Stimulated activated CD4-positive, alpha-beta T cell treated with anti-CD3 and anti-CD28 coated beads, TNF-alpha, amount 100 ng/mL, for 48 hours (primary cell): ENCODE data around the gene NR4A1.
A peak's percentile ranks its signal among the peaks of the same experiment; 100 is the strongest.

ENCODE experiments used
- DNase-seq, 3 donors: peaks; one replicate each; pipeline ENCODE4 v3.0.0-alpha.2; 2020; ENCODE audit warnings: low read depth in 3 of 3

The NR4A1 gene

DNA sequence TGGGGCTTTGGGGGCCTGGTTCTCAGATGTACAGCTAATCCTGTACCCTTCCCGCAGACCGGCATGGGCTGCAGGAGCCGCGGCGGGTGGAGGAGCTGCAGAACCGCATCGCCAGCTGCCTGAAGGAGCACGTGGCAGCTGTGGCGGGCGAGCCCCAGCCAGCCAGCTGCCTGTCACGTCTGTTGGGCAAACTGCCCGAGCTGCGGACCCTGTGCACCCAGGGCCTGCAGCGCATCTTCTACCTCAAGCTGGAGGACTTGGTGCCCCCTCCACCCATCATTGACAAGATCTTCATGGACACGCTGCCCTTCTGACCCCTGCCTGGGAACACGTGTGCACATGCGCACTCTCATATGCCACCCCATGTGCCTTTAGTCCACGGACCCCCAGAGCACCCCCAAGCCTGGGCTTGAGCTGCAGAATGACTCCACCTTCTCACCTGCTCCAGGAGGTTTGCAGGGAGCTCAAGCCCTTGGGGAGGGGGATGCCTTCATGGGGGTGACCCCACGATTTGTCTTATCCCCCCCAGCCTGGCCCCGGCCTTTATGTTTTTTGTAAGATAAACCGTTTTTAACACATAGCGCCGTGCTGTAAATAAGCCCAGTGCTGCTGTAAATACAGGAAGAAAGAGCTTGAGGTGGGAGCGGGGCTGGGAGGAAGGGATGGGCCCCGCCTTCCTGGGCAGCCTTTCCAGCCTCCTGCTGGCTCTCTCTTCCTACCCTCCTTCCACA, 7.6 kb downstream of the NR4A1 start:
- DNase-seq: no peak

DNA sequence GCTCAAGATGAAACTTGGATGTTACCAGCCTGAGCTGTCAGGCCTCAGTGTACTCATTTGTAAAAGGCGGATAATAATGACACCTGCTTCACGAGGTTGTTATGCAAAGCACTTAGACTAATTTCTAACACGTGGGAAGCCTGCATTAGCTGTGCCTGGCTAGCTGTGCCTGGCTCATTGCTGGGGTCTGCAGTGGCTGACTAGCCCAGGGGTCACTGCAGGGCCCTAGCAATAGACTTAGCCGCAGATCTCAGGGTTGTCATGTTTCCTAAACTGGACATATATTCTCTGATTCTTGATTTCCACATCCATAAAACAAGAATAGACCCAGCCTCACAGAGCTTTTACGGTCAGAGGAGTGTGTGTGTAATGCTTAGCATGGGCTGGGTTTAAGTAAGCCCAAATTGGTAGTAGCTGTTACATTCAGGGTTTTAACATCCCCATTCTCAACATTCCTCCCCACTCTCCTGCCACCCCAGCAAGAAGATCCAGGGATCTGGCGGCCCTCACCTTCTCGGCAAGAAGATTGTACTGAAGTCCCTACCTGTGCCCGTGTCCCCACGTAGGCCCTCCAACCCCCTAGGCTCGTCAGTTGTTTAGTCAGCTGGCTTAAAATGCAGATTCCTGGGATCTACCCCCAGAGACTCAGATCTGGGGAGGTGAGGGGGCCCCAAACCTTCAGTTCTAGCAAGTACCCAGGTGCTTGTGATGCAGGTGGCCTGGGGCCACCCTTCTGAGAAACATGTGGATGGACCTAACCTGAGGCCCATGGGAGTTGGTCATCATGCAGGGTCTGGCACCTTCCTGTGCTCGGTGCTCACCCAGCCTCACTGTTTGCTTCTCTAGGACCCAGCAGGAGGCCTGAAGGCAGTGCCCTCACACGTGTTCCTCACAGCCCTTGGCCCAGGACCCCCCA, 8.6 kb downstream of the NR4A1 start:
- DNase-seq: no peak

DNA sequence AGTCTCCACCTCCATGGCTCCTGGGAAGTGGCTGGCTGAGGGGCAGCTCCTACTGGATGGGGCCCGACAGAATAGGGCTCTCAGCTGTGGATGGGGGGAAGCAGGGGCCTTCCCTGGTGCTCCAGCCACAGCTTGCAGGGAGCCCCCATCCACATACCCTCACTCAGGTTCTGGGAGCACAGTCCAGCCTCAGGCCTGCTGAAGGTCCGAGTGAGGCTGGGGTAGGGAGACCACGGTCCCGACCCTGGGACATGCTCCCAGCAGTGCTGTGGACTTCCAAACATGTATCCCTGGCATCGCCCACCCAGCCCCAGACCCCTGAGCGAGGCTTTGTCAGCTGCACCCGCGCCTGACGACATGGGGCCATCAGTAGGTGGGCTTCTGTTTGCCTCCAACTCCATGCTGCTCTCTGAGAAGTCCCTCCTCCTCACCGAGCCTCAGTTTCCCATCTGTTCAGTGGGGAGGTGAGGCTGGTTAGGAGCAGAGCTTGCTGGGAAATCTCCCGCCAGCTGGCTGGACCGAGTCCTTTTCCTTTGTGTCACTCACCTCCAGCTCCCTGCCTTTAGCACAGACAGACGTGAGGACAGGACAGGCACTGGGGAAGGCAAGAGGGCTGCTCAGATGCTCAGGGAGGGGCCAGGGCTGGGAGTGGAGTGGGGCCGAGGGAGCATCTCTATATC, 9.4 kb downstream of the NR4A1 start:
- DNase-seq: no peak

DNA sequence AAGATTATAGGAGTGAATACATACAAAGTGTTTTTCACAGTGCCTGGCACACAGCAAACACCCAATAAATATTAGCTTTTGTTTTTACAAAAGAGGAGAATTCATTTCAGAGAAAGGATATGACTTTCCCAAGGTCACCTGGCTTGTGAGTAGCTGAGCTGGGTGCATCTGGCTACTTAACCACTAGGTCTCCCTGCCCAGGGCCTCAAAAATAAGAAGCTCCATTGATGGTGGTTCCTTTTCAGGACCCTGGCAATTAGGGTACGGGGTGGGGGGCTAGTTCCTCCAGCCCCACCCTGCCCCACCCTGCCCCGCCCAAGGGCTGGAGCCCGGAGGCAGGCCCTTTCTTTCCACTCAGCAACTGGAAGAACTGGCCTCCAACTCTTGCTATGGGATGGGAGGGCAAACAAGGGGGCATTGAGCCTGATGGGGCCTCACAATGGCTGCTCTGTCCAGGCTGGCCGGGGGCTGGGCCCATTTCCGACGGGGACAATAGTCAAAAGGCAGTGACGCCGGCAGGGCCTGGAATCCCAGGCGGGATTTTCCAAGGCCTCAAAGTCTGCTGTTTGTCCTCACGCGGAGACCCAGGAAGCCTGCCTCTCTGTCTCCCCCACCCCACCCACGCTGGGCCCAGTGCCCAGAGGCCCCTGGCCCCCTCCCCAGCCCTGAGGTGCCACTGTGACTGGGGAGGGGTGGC, 10.4 kb downstream of the NR4A1 start:
- DNase-seq: no peak

DNA sequence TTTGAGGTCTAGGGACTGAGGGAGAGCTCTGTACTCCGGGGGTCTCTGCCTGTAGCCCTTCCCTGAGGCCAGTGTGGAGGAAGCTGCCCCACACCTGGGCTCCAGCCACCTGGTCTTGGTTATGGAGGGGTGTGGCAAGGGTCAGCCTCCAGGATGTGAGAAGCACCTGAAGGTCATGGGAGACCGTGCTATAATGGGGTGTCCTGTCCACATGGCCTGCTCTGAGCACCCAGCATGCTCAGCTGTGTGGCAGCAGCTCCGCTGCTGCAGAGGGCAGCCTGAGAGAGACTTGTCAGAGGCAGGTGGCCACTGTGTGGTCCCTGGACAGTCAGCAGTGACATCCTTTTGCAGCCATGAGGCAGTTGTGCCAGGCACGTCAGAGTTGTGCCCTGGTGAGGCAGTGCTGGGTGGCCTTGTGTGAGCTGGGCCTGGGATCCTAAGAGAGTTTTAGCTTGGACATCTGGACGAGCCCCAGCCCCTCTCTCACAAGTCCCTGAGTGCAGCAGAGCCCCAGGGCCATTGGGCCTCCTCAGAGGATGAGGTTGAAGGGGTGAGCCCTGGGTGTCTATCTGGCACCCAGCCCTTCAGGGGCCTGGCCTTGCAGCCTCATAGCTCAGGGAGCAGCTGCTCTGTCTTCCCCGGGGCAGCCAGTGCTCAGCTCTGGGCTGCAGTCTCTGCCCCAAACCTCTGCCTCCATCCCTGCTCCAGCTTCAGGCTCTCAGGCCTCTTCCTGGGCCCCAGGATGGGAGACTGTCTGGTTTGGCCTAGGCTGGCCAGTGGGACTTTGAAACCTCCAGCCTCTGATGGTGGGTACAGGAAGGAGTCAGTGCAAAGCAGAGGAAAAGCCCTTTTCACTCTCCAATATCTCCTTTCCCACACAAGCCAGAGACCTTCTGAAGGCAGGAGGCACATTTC, 11.2 kb downstream of the NR4A1 start:
- no peak for DNase-seq

DNA sequence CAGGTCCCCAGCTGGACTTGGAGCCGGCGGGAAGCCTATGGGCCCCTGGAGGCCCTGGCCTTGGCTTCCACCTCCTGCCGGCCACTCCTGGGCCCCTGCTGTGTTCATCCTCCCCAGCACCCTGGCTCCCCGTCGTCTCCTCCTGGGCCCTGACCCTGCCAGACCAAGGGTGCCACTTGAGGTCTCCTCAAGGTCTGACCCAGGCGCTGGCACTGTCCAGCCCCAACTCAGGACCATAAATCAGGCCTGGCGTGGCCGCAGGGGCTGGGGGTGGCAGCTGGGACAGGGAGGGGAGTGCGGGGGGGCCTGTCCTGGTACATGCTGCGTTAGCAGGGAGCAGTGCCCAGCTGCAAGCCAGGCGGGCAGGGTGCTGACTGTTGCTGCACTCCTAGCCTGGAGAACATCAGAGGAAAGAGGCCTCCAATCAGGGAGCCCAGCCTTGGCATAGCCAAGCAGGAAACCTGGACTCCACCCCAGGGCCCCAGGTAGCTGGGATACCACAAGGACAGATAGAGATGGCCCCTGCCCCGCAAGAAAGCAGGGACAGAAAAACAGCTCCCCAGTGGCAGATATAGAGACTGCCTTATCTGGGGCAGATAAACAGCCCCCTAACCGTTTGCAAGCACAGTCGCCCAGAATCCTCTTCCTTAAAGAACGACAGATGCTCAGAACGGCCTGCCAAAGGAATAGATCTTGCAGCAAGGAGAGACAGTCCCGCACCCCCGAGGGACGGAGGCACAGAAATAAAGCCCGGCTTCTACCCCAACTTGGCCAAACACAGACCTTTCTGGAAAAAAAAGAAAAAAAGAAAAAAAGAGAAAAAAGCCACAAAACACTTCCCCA, 12.1 kb downstream of the NR4A1 start:
- DNase-seq: no peak

DNA sequence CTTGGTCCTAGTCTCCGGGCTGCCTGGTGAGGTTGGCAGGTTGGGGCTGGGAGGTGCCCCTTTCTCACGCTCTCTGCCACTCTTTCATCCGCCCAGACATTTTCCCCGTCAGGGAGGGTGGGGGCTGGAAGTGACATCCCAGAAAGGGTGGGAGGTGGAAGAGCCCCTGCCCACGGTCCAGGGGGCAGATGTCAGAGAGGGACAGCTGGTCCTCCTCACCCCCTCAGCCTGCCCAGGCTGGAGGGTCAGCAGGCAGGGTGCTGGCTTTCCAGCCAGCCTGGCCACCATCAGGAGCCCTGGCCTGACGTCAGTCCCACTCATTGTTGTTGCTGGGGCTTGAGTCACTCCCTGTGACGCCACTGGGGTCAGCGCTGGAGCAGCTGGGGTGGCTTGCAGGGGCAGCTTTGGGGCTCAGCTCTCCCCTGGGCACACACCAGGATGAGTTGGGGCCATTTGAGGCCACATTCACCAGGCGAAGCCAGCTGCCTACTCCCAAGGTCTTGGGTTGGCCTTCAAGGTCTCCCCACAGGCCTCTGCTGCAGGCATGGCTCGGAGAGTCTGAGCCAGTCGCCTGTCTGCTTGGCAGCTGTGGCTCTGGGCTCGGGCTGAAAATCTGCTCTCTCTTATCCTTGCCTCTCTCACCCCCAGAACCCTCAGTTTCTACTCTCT, 12.9 kb downstream of the NR4A1 start:
- DNase-seq: no peak

DNA sequence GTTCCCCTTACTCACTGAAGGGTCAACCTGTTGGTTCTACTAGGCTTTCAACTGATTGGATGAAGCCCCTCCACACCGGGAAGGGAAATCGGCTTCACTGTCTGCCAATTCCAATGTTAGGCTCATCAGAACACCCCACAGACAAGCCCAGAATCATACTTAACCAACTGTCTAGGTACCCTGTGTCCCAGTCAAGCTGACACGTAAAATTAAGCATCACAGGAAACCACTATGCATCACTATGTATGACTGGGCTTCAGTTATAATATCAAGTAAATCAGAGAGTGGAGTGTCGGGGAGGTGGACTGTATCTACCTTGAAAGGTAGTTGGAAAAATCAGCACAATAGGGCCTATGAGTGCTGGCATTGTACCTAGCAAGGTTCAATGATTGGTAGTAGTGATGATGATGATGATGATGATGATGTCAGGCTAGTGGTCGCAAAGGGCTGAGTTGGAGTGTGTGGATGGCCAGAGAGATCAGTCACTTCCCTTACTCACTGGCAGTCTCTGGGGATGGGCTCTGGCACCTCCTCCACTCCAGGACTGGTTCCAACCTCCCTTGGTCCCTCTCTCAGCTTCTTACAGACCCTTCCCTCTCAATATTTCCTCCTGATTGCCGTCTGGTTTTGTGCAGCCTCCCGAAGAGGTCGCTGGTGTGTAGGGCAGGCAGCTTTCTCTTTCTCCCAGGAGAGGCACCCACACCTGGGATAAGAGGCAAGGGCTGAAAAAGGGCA, 15.3 kb downstream of the NR4A1 start:
- DNase-seq: no peak

DNA sequence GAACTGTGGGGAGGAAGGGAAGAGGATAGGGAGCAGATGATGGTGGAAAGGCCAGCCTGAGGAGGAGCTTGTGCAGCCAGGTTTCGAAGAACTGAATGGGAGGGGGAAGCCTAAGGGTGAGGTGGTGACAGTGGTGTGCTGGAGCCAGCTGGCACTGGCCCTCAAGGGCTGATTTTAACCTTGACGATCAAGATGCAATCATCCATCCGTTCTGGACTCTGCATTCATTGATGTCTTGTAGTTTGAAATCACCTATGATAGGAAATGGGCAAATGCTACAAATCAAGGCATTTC, 15.8 kb downstream of the NR4A1 start:
- no peak for DNase-seq

DNA sequence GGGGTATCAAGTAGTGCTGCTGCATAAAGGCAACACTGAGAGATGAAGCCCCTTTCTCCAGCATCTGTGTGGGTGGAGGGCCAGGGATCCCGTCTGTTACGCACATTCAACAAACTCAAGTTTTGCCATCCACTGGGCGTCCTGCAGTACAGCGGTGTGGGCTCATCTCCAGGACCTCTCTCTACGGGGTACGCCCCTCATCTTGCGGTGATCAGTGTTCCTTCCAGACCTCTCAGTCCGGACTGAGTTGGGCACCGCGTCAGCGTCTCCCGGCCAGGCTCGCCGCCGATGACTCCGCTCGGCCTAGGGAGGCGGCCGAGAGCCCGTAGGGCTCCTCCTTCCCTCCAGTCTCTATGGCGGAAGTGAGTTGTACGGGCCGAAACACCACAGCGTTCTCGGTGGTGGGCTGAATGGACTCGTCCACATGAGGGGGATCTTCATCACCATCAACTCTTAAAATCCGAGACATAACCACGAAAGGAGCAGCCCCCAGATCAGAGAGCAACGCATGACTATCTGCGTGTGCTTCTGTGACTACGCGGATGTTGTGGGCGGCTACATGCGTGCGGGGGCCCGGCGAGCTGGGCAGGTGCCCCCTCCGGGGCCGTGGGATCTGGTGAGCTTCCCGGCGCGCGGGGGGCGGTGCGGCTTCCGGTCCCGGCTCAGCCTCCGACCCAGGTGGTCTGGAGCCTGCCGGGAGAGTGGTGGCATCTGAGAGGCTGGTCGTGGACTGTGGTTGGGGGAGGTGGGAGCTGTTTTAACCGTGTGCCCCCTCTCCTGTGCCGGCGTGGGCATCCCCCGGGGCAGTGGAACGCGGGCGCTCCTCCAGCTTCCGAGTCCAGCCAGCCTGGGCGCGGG, 18.3 kb downstream of the NR4A1 start, which contains the start of gene ATG101:
TSS of gene ATG101 (plus strand) at position 652 of the 858 bp plus-strand sequence. CDS start 3,673 bp downstream, outside the sequence.
- DNase-seq: peak; percentile 79 to 82 (median 79)

DNA sequence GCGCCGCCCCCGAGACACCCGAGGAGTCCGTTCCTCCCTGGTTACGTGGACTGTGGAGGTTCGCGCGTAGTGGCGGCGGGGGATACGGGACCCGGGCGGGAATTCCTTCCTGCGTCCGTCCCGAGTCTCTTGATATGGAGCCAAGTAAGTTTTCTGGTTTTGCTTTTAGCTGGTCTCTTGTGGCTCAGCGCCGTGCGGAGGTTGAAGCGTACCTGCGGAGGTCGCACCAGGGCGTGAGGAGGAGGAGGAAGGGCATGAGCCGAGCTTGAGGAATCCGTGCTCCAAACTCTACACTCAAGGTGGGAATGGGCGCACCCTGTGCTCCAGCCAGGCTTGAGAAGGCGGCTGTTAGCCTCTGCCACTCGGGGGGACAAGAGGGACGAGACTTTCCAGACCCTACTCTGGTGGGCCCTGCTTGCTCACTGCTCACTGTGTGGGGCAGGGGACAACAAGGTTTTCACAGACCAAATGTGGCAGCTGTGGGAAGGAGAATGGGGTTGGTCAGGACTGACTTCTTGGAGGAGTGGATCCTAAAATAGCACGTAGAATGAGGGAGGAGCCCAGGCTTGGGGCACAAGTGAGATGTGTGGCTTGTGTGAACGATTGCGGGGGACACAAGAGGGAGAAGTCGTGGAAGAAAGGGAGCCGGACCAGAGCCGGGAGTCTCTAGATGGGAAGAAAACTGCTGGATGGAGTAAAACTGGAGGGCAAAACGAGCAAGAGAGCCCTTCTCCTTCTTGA, 19.1 kb downstream of the NR4A1 start:
- no peak for DNase-seq

DNA sequence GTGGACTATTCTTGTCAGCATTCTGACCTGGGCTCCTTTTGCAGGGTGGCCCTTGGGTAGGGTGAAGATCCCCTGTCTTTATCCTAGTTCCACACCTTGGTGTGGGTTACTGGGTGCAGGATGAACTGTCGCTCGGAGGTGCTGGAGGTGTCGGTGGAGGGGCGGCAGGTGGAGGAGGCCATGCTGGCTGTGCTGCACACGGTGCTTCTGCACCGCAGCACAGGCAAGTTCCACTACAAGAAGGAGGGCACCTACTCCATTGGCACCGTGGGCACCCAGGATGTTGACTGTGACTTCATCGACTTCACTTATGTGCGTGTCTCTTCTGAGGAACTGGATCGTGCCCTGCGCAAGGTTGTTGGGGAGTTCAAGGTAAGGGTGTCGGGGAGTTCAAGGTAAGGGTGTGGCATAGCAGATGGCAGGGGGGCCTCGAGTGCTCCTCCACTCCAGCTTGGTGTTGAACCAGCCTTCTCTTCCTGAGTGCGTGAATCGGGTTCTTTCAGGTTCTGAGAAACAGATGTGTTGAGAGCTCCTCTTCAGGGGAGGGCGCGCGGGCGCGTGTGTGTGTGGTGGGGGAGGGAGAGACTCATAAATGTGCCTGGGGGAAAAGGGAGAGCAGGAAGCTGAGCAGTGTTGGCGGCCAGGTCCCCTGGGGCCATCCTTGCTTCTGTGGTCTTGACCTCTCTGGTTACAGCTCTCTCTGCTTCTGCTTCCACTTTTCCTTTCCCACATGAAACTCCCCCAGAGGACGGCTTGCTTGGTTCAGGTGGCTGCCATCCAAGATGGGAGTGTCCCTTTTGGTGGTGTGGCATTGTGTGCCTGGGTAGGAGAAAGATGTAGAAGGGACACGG, 22.5 kb downstream of the NR4A1 start:
- DNase-seq: no peak

DNA sequence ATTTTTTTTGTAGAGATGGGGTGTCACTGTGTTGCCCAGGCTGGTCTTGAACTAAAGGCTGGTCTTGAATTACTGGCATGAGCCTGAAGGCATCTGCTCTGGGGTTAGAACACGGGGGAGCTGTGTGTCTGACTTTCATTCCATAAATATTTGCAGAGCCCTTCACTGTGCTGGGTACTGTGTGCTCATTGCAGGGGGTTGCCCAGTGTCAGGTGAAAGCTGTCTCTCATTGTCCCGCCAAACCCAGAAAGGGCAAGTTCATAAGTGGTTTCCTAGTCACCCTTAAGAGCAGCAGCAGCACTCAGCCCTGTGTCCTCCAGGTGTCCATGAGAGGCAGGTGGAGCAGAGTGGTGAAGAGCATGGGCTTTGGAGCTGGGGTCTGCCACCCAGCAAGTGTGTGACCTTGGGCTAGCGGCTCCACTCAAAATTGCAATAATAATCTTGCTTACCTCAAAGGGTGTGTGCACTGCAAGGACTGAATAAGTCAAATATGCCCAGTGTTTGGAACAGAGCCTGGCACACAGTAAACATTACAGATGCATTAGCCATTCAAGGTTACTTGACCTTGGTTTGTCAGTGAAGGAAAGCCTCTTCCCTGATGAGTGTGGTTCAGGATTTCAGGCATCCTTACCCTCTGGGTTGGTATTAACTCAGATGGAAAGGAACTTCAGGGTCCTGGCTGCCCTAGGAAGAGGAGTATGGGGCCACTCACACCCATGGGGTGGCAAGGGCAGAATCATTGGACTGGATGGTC, 23.9 kb downstream of the NR4A1 start:
- DNase-seq: no peak

DNA sequence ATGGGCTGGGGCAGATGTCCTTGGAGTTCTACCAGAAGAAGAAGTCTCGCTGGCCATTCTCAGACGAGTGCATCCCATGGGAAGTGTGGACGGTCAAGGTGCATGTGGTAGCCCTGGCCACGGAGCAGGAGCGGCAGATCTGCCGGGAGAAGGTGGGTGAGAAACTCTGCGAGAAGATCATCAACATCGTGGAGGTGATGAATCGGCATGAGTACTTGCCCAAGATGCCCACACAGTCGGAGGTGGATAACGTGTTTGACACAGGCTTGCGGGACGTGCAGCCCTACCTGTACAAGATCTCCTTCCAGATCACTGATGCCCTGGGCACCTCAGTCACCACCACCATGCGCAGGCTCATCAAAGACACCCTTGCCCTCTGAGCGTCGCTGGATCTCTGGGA, 25.6 kb downstream of the NR4A1 start:
- no peak for DNase-seq

DNA sequence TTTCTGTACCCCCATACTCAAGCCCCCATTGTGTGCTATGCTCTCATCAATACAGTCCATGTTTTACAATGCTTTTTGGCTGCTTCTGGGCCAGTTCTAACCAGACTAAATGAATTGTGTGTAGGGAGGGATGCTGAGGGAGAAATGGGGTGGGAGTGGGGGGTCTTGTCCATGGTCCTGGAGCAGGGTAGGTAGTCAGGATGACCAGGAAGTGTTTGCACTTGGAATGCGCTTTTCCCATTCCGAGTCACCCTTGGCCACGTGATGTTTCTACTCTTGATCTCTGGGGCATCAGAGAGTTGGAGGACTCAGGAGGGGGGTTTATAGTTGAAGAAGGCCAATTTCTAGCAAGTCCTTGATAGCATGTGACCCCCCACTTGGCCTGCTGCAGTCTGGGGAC, 27.0 kb downstream of the NR4A1 start:
- no peak for DNase-seq
